Measurements from ENCODE around the gene GALNT13.

GRCh38 chr2:154173164-154173563 is 301.4 kb downstream of the GALNT13 start:
- no peak for TF ChIP-seq CTCF (IDR thresholded peaks at IDR 0.05; ENCODE audit: insufficient read depth, low read depth, low read length)
- no peak for TF ChIP-seq EZH2 (IDR thresholded peaks at IDR 0.05; ENCODE audit: insufficient read depth, low read length)
